HG02840 (cell line): ENCODE results near the gene ATP9B.
"Not testable (repeated sequence)": the region's sequence is repeated elsewhere in the genome, so short reads cannot be mapped to it uniquely, and the experiment has no call there.

Experiments used
- ATAC-seq: cut with Tn5 transposase; IDR thresholded peaks from one replicate; pipeline ENCODE4 v1.9.1; 2021; ENCODE audit warnings: mild to moderate bottlenecking, moderate library complexity, moderate number of reproducible peaks; ENCODE audit not compliant: unreplicated experiment, low FRiP score

The ATP9B gene

DNA sequence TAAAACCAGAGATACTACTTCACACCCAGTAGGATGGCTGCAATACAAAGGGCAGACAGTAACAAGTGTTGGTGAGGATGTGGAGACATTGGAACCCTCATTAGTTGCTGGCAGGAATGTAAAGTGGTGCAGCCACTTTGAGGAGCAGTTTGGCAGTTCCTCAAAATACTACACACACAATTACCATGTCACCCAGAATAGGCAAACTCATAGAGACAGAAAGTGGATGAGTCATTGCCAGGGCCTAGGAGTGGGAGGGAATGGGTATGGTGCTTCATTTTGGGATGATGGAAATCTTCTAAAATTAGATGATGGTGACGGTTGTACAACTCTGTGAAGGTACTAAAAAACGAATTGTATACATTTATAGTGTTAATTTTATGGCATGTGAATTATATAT lies 54.8 kb downstream of the ATP9B start:
- no peak for ATAC-seq

DNA sequence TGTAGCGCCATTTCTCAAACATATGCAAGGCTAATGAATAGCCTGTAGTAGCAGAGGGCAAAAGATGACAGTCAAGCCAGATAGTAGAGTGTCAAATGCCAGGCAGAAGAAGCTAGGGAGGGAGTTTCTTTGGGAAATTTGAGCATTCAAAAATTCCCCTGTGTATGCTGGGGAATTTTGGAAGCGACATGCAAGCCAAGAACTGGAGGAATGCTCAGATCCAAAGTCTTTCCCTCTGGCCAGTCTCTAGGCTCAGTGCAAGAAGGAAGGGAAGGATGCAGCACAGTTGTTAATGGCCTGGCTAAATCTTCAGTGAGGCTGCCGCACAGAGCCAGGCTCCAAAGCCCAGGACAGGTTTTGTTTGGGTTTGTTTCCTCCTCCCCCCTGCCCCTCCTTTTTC lies 59.9 kb downstream of the ATP9B start:
- ATAC-seq, result no peak

DNA sequence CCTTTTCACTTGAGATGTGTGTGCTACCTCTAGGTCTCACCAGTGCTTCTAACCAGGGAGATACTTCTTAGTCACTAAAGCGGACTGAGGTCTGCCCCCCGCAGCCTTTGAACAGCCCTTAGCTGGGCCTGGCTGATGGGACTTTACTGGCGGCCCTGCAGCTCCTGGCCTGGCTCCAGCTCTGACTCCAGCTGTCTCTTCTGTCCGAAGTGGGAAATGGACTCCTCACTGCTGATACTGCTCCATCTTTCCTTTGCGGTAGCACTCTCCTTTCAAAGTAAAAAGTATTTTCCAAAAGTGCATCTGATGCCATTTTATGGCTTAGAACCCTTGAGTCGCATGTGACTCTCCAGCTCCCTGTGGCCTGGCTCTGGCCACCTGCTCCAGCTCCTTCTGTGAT lies 64.5 kb downstream of the ATP9B start:
- no peak for ATAC-seq

DNA sequence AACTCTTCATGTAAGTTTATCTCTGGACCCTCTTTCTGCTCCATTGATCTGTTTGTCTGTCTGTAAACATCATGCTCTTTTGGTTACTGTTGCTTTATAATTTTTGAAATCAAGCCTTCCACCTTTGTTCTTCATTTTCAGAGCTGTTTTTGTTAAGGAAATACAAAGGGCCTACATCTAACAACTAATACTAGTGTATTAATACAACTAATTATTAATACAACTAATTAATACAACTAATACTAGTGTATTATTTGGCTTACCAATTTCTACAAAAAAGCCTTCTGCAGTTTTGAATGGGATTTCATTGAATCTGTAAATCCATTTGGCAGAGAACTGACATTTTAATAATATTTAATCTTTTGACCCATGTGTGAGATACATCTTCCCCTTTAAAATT lies 66.7 kb downstream of the ATP9B start:
- ATAC-seq, result no peak

DNA sequence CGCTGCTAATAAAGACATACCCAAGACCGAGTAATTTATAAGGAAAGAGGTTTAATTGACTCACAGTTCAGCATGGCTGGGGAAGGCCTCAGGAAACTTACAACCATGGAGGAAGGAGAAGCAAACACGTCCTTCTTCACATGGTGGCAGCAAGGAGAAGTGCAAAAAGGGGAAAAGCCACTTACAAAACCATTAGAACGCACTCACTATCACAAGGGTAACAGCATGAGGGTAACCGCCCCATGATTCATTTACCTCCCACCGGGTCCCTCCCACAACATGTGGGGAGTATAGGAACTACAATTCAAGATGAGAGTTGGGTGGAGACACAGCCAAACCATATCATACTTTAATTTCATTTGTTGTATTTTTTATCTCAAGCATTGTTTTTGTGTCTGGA lies 67.5 kb downstream of the ATP9B start:
- no peak for ATAC-seq

DNA sequence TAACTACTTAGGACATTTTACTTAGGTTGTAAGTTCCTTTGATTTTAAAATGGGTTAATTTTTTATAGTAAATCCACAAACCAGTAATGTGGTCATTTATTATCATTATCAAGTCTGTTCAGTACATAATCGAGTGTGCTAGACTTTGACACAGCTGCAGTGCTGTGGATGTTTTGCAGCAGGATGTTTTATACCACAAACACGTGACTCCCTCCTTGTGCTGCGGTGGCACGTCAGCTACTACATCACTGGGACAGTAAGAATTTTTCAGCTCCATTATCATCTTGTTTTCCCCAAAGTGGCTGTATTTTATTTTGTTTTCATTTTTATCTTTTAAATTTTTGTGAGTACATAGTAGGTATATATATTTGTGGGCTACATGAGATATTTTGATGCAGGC lies 70.0 kb downstream of the ATP9B start:
- ATAC-seq, result no peak

DNA sequence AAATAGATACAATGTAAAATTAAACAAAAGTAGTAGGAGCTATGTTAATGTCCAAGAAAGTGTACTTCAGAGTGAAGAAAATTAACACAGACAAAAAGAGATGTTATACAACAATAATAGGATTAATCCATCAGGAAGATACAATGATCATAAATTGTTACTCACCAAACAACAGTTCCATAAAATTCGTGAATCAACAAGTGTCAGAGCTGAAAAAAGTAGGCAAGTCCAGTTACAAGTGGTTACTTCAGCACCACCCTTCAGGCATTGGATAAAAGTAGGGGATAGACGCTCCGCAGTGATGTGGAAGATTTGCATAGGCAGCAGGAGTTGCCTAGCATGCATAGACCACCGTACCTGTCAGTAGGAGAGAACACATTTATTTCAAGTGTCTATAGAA lies 77.8 kb downstream of the ATP9B start:
- no peak for ATAC-seq

DNA sequence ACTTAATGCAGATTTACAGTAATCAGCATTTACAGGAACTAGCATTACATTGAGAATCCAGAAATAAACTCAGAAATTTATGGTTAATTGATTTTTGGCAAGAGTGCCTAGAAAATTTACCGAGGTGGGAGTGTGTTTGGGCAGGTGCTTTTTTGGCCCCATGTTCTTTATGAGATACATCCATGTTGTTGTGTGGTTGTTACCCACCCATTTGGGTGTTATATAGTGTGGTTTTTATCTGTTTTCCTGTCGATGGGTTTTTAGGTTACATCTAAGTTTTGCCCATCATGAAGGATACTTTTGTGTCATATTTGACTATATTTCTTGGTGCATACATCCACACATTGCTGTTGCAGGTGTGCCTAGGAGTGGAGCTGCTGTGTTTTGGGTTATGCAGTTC lies 82.0 kb downstream of the ATP9B start:
- ATAC-seq, result no peak

DNA sequence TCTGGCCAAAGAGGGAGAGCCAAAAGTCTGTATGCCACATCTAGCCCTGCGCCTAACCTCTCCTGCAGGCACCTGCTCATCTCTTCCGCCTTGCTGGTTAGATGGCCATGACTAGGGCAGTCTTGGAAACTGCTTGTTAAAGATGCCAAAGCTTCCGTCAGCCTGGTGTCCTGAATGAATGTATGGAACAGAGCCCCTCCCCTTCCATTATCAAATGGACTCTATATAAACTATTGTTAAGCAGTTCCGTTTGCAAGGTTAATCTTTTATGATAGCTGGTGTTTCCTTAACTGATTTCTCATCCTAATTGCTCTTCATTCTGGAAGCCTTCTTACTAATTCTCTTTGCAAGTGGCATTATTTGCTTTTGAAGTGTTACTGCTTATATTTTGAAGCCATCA lies 87.1 kb downstream of the ATP9B start:
- ATAC-seq, result no peak

DNA sequence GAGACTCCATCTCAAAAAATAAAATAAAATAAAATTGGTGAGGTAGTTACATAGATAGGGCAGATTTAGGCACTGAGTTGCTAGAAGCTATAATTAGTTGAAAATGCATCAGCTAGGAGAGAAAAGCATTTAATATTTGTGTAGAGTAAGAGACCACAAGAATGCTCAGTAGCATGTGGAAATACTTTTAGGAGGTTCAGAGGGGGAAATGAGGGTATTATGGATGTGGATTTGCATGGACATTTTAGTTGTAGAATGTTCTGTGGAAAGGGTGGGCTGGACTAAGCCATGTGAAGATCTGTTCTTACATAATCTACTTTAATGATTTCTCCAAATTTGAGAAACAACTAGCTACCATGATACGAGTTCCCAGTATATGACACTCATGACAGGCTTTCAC lies 95.5 kb downstream of the ATP9B start:
- no peak for ATAC-seq

DNA sequence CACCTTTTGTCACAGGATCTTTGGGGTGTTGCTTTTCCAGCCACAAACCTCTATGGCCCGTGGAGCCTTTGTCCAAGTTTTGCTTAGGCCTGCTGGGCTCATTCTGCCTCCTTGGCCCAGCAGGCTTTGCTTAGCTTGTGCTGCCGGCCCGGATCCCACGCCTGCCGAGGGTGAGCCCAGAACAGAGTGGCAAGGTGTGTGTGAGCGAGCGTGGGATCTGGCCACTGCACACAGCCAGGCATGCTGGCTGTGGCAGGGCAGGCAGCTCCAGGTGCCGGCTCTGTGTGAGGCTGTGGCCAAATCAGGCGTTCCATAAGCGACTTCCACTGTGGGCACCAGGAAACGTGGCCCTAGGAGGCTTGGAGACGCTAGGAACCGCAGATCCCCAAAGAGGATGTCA lies 97.5 kb downstream of the ATP9B start:
- ATAC-seq, result no peak

DNA sequence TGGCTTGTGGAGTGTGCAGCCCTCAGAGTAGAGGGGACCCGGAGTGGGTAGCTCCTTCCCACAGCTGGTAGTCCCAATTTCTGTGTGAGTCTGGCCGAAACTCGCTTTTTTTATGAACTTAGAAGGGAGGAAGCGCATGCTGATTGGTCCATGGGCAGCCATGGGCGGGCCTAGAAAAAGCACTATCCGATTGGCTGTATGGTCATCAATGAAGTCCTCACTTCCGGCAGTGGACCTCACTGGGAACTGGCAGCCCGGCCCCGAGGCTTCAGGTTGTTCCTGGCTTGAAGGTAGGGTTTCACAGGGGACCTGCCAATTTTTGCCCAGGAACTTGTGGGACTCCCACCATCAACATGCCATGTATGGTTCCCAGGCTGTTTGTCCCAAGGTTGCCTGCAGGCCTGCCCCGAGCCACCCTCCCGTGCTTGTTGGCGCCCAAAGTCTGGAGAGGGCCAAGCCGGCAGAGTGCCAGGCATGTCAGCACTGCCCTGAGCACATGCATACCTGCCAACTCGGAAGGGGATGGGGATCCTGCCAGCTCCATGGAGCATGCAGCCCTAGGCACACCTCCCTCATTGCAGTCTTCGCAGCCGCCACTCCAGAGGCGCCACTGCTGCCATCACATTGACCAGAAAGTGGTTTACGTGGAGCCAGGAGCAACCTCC lies 98.5 kb downstream of the ATP9B start:
- no peak for ATAC-seq

DNA sequence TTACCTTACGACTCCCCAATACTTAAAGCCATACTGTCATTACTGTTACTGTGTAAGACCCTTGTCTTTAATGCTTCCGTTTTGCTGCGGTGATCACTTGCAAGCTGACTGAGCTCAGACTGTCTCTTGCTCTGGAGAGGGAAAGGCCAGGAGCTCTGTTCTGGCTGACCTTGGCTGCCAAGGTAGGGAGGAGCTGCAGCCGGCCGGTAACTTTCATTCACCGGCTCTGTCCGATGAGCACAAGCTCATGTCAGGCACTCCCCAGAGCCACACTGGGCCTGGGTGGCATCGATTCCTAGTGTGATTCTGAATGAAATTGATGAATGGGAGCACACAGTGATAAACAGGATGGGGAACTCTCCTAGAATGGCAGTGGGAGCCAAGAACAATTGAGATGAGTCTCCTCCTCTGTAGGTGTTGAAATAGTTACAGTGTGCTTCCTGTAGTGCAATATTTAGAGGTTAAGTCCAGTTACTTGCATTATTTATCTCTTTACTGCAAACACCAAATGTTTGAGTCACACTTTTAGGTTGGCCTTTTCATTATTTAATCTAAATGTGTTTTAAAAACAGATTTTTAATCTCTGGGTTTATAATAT lies 100.9 kb downstream of the ATP9B start:
- no peak for ATAC-seq

DNA sequence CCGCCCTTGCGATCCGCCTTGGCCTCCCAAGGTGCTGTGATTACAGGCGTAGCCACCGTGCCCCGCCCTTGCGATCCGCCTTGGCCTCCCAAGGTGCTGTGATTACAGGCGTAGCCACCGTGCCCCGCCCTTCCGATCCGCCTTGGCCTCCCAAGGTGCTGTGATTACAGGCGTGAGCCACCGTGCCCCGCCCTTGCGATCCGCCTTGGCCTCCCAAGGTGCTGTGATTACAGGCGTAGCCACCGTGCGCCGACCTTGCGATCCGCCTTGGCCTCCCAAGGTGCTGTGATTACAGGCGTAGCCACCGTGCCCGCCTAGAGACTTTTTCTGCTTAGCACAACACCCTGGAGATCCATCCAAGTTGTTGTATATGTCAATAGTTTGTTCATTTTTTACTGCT lies 103.1 kb downstream of the ATP9B start:
- not testable (repeated sequence) for ATAC-seq

DNA sequence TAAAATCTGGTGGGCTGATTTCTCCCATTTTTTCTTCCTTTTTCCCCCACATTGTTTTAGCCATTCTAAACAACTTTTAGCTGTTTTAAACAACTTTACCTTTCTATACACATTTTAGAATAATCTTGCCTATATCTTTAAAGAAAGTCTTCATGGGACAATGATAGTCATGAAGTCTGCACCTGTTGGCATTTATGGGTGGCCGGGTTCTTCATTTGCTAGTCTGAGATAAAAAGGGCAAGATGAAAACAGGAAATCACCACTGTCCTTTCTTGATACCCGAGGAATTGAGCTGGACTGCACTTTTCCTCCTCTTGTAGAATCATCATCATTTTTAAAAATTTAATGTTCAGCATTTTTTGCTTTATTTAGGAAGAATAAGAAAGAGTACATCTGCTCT lies 104.5 kb downstream of the ATP9B start:
- no peak for ATAC-seq

DNA sequence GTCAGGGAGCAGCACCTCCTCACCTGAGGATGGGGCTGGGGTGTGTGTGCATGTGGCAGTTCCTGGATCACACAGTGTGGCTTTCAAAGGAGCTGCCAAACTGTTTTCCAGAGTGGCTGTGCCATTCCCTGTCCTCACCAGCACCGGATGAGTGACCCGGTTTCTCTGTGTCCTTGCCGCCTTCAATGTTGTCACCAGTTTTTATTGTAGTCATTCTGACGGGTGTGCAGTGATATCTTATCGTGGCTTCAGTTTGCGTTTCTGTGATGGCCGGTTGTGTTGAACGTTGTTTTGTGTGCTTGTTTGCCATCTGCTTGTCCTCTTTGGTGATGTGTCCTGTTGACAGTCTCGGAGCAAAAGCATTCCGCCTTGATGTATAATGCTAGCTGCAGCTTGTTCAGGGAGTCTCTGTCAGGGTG lies 108.9 kb downstream of the ATP9B start:
- ATAC-seq, result no peak

DNA sequence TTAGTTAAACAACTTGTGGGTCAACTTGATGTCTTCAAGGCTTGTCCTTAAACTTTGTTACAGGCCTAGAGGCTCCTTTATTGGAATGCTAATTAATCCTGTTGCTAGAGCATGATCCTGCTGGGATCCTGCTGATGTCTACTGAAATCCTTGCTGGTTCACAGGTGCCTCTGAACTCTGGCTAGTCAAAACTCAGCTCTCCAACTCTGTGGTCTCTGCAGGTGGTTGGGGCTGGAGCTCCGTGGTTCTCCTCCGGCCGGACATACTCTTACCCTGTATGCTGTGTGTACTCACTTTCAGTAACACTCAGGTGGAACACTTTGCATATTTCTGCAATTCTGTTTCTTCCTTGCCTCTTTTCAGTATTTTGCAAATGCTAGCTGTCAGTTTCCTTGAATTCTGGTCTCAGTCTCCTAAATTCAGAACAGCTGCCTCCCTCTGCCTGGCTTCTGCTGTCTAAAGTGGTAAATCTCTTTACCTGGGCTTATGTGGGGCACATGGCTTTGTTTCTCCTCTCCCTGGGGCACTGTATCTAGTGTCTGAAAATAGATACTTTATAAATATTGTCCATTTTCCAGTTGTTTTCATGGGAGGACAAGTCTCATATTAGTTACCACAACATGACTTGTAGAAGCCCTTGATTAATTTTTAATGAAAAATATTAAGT lies 113.0 kb downstream of the ATP9B start:
- ATAC-seq, result no peak

DNA sequence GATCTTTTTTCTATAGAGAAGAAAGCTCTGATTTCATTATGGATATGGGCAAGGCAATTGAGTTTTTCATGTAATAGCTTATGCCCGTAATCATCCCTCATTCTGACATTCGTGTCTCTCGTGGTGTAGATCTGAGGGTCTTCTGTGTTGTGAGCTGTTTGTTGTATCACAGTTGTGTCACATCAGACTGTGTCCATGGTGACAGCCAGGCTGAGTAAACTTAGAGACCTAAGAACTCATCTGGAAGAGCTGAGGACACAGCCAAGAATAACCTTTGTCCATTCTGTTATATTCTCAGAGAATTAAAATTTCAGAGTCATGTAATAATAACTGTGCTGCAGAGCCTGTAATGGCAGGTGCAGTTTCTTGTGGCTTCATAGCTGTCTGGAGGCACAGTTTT lies 116.5 kb downstream of the ATP9B start:
- no peak for ATAC-seq

DNA sequence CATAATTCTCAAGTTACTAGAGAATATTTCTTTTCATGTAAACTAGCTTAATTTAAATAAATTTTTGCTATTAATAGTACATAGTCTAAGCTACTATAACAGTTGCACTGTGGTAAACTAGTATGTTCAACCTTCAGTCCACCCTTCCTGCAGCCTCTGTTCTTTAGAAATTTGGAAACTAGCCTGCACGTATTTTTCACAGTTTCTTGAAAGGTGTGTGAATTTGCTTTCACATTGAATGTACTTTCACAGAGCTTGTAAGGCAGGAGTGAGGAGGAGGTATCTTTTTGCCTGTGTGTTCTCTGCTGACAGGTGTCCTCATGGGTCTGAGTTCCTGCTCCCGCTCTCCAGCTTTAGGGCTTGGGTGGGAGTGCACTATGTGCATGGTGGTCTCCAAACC lies 117.5 kb downstream of the ATP9B start:
- ATAC-seq, result no peak

DNA sequence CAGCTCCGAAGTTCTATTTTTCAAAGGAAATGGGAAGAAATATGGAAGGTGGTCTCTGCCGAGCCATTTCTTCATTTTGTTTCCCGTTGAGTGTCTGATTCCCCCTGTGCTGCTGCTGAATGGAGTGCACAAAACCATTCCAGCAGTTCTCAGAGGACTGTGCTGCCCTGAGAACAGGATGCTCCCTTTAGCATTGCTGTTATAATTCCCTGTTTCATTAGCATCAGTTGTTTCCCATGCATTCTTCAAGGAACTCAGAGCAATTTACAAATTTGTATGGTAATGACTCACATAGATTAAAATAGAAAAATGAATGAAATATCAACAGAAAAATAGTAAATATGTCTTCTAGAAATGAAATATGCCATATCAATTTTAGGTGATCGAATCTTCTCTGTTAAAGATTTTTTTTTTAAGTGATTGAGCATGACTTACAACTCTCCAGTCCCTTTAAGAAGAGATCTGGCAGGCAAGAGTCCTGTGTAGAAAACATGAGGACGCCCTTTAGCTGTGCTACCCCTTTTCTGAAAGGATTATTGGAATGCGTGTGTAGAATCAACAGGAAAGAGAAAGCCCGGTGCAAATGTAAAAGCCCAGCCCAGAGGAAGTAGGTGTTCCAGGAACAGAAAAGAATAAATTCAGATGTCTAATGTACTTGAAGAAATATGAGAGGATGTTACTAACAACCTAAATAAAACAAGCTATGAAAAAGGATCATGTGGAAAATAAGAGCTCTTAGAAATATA lies 118.5 kb downstream of the ATP9B start:
- ATAC-seq, result no peak

DNA sequence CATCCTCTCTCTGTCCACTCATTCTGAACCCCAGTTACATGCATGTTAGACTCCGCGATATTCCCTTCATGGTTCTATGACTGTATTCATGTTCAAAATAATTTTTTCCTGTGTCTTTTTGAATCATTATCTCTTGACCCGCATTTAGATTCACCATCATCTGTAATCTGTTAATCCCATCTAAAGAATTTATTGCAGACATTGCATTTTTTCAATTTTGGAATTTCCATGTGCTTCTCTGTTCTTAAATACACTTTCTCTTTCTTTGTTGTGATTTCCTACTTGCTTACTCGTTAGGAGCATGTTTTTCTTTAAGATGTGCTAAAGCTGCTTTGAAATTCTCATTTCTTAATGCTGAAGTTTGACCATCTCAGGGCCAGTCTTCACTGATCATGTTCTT lies 122.2 kb downstream of the ATP9B start:
- ATAC-seq, result no peak
